Ectodermal cell (in vitro differentiated cells): ENCODE results near the gene CAMK2D.

Experiments
- H3K27ac ChIP-seq: 2 replicates; pipeline ENCODE4 v1.7.0; 2013; ENCODE audit warnings: mild to moderate bottlenecking, low read depth, low read length; ENCODE audit not compliant: insufficient read depth, poor library complexity, severe bottlenecking
- H3K27me3 ChIP-seq: 2 replicates; pipeline ENCODE4 v1.7.0; 2013; ENCODE audit warnings: mild to moderate bottlenecking, low read length; ENCODE audit not compliant: insufficient read depth, control insufficient read depth, poor library complexity, severe bottlenecking
- H3K36me3 ChIP-seq: one replicate; pipeline ENCODE4 v1.7.0; 2013; ENCODE audit warnings: low read length; ENCODE audit not compliant: control insufficient read depth, insufficient read depth
- H3K4me1 ChIP-seq: one replicate; pipeline ENCODE4 v1.7.0; 2013; ENCODE audit warnings: low read length; ENCODE audit not compliant: control insufficient read depth, insufficient read depth
- H3K4me3 ChIP-seq: 2 replicates; pipeline ENCODE4 v1.7.0; 2013; ENCODE audit warnings: low read depth, low read length, control low read depth; ENCODE audit not compliant: insufficient read depth
- H3K9me3 ChIP-seq: 2 replicates; pipeline ENCODE4 v1.7.0; 2013; ENCODE audit warnings: mild to moderate bottlenecking, low read length, moderate library complexity; ENCODE audit not compliant: control insufficient read depth
- WGBS, 2 experiments: methylation state at CpG; one replicate each; pipeline ENCODE4 v1.1.7; 2013; ENCODE audit warnings: missing lambda C conversion rate in 2 of 2; 5-methylcytosine and 5-hydroxymethylcytosine counted together

The CAMK2D gene

DNA sequence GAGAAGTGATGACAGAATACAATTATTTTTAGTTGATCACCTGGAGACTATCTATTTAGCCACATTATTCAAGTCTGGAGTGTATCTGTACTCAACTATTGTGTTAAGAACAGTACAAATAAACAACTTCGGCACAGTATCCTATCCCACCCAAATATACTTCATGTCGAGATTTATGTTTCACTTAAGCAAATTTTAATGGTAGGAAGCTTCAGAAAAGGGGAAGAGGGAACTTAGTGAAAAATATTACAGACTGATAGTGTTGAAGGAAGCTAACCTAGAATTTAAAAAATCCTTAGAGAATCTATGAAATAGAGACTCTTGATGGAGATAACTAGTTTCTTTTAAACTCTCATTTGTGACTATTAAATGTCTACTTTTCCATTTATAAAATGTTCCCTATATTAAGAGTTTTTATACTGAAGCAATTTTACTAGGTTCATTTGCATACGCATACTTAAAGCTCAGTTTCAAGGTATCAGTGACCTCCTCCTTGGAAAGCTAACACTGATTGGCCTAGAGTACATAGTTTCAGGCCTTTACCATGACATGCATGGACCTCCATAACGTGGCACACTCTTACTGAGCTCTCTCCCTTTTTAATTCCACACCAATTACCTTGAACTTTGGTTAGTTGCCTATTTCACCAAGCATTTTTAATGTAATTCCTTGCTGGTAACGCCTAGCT, 197.7 kb downstream of the CAMK2D start:
- Histone ChIP-seq H3K9me3 (no peaks in the 10 kb centered on the region), H3K36me3 (no peaks in the 10 kb centered on the region), H3K27ac (no peak overlapping the region), H3K4me3 (no peak overlapping the region), H3K27me3 (no peaks in the 10 kb centered on the region), H3K4me1 (no peaks in the 10 kb centered on the region)
- WGBS, 2 experiments, result 91% methylated on average over 3 to 4 of the region's 5 CpGs

GRCh38 chr4:113561758-113562157, 199.8 kb downstream of the CAMK2D start:
- WGBS, 2 experiments, result 94 to 100% methylated on average over 2 of the region's 2 CpGs
- Histone ChIP-seq H3K36me3 (no peaks in the 10 kb centered on the region), H3K9me3 (no peaks in the 10 kb centered on the region), H3K4me3 (no peak overlapping the region), H3K27ac (no peak overlapping the region), H3K27me3 (no peaks in the 10 kb centered on the region), H3K4me1 (no peaks in the 10 kb centered on the region)

GRCh38 chr4:113561092-113561491, 200.4 kb downstream of the CAMK2D start:
- Histone ChIP-seq H3K27ac (no peak overlapping the region), H3K9me3 (no peaks in the 10 kb centered on the region), H3K36me3 (no peaks in the 10 kb centered on the region), H3K4me1 (no peaks in the 10 kb centered on the region), H3K27me3 (no peaks in the 10 kb centered on the region), H3K4me3 (no peak overlapping the region)
- 85 to 93% methylated on average over 2 of the region's 2 CpGs for WGBS, 2 experiments

GRCh38 chr4:113560579-113560978, 201.0 kb downstream of the CAMK2D start:
- Histone ChIP-seq H3K9me3 (no peaks in the 10 kb centered on the region), H3K4me3 (no peak overlapping the region), H3K36me3 (no peaks in the 10 kb centered on the region), H3K27ac (no peak overlapping the region), H3K27me3 (no peaks in the 10 kb centered on the region), H3K4me1 (no peaks in the 10 kb centered on the region)

DNA sequence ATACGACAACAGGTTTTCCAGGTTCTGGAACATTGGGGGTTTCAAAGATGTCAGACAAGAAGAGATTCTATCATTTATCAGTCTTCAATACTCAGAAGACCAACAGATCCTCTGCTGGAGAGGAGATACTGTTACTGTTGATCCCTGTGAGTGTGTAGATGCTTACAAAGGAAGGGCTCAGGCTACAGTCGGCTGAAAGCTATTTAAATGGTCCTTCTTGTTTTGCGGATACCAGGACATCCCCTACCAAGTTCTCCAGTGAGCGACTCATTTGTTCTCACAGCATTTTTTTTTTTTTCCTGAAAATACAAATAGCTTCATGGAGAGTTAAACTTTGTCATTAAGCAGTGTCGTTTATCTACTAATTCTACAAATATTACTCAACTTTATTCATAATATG, 201.6 kb downstream of the CAMK2D start:
- Histone ChIP-seq H3K4me3 (no peak overlapping the region), H3K27ac (no peak overlapping the region)
- 53 to 57% methylated on average over 4 to 5 of the region's 5 CpGs for WGBS, 2 experiments

DNA sequence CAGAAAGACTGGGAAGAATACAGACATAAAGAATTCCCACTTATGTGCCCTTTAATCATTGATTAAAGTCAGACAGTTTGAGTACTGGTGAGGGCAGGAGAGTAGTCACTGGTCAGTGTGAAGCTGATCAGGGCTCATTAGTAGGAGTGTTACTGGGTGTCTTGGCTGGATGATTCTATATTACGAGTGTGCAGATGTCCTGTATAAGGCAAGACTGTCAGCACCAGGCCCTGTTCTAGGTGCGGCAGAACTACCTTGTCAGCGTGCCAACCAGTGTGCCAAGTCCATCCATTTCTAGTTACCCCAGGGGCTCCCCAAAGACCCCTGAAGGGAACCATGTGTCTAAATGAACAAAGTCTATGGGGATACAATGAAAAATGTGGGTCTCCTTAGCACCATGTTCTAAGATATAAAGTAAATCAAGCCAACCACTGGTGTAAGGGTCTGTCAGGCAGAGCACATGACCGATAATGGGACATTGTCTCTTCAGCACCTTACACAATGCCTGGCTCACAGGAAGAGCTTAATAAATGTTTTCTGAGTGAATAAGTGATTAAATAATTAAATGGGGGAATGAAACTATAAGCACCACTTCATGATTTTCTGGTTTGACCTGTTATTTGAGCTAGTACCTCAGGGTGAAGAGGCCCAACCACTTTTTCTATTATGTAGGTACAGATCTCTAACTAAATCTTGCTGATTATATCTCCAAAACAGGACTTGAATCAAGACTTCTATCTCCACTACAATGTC, 205.0 kb downstream of the CAMK2D start:
- Histone ChIP-seq H3K4me3 (no peak overlapping the region), H3K27ac (no peak overlapping the region), H3K4me1 (no peaks in the 10 kb centered on the region), H3K36me3 (no peaks in the 10 kb centered on the region), H3K9me3 (no peaks in the 10 kb centered on the region), H3K27me3 (no peaks in the 10 kb centered on the region)
- WGBS, 2 experiments, result 91 to 93% methylated on average over 4 of the region's 4 CpGs

More for the DNA sequence above, 201.6 kb downstream of the CAMK2D start:
- no peaks in the 10 kb centered on the region for H3K27me3 ChIP-seq
- H3K4me1 ChIP-seq, result no peaks in the 10 kb centered on the region
- H3K9me3 ChIP-seq, result no peaks in the 10 kb centered on the region
- no peaks in the 10 kb centered on the region for H3K36me3 ChIP-seq

DNA sequence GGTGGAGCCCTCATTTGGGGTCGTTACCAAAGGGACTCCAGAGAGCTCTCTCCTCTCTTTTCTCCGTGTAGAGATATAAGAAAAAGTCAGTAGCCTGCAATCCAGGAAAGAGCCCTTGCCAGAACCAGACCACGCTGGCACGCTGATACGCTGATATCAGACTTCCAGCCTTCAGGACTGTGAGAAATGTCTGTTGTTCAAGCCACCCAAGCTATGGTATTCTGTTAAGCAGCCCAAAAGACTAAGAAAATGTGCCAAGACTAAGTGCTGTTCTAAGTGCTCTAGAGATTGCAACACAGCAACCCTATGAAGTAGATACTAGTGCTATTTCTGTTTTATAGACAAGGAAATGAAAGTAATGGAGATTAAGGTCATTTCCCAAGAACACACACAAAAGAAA, 205.7 kb downstream of the CAMK2D start:
- Histone ChIP-seq H3K27ac (no peak overlapping the region), H3K4me1 (no peaks in the 10 kb centered on the region), H3K36me3 (no peaks in the 10 kb centered on the region), H3K27me3 (no peaks in the 10 kb centered on the region), H3K9me3 (no peaks in the 10 kb centered on the region), H3K4me3 (no peak overlapping the region)
- 91% methylated on average over 5 of the region's 5 CpGs for WGBS, 2 experiments

DNA sequence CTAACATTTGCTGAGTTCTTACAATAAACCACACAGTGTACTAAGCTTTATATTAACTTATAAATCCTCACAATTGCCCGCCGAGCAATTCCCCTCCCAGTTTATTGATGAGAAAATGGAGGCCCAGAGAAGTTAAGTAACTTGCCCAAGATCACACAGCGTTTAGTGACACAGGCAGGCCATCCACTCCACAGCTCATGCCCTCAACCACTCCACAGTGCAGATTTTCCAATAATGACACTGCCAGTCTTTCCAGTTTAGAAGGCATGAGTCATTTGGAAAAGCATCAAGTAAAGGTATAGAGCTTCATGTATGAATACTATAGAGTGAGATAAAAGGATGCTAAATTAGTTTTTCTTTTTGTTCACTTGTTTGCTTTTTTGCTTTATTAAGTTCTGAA, 208.5 kb downstream of the CAMK2D start:
- no peak overlapping the region for H3K27ac ChIP-seq
- no peaks in the 10 kb centered on the region for H3K9me3 ChIP-seq
- no peak overlapping the region for H3K4me3 ChIP-seq
- no peaks in the 10 kb centered on the region for H3K4me1 ChIP-seq
- no peaks in the 10 kb centered on the region for H3K36me3 ChIP-seq
- WGBS, 2 experiments, result 90 to 96% methylated on average over 3 of the region's 3 CpGs
- no peaks in the 10 kb centered on the region for H3K27me3 ChIP-seq

DNA sequence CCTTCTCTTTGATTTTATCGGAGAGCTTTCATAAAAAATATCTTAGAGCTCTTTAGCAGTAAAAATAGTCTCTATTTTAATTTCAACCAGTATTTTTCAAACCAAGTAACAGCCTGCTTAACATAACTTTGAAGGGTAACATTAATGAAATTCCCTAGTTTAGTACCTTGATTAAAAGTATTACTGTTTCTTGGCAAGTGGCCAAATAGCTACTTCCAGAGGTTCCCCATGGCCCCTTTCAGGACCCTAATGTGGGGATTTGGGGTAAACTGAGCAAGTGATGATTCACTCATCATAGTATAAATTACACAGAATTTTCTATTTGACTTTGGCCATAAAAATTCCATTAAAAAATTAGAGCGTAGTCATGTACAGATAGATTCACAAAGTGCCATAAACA, 211.0 kb downstream of the CAMK2D start:
- no peaks in the 10 kb centered on the region for H3K36me3 ChIP-seq
- no peaks in the 10 kb centered on the region for H3K9me3 ChIP-seq
- H3K4me1 ChIP-seq, result no peaks in the 10 kb centered on the region
- H3K4me3 ChIP-seq, result no peak overlapping the region
- WGBS, 2 experiments, result 100% methylated on average over 2 of the region's 2 CpGs
- no peaks in the 10 kb centered on the region for H3K27me3 ChIP-seq
- H3K27ac ChIP-seq, result no peak overlapping the region

GRCh38 chr4:113548303-113548702, 213.2 kb downstream of the CAMK2D start:
- 89 to 92% methylated on average over 1 of the region's 1 CpG for WGBS, 2 experiments
- no peaks in the 10 kb centered on the region for H3K36me3 ChIP-seq

More at GRCh38 chr4:113548303-113548702, 213.2 kb downstream of the CAMK2D start:
- Histone ChIP-seq H3K27ac (no peak overlapping the region), H3K9me3 (no peaks in the 10 kb centered on the region), H3K4me3 (no peak overlapping the region), H3K27me3 (no peaks in the 10 kb centered on the region), H3K4me1 (no peaks in the 10 kb centered on the region)
